B cell (primary cell): ENCODE data around the gene GRIK2. TPM values are rescaled to one million over a fixed set of nuclear protein-coding genes. Genes with fewer than 3 reads are reported as not detected.

ENCODE experiments used
- ATAC-seq: fragments of 200-7000 bp; cut with Tn5 transposase; one replicate; pipeline ENCODE4 v1.10.0; 2021; ENCODE audit warnings: low read depth, mild to moderate bottlenecking, moderate number of reproducible peaks, moderate library complexity
- CTCF ChIA-PET: fragments of 350-600 bp; sonication (Branson Sonifier 250); formaldehyde crosslinking; loops from one replicate; lab custom pipeline; 2021; ENCODE audit warnings: antibody characterized with exemption, inconsistent platforms; lab: Charles Lee
- POLR2A ChIA-PET: fragments of 350-600 bp; sonication (Branson Sonifier 250); formaldehyde crosslinking; loops from one replicate; lab custom pipeline; 2021; ENCODE audit warnings: antibody characterized with exemption; lab: Charles Lee
- DNase-seq: peaks from one replicate; pipeline ENCODE4 v3.0.0; 2013
- H2AFZ ChIP-seq: 2 replicates; pipeline ENCODE4 v1.6.1; 2012; ENCODE audit warnings: mild to moderate bottlenecking, low read depth, low read length; ENCODE audit not compliant: insufficient read depth, poor library complexity, severe bottlenecking
- H3K27ac ChIP-seq, 2 donors: 1 replicate in 1 of 2; 2 replicates in 1 of 2; pipeline ENCODE4 v1.5.1; 2012 to 2013; ENCODE audit warnings: low read length in 2 of 2, mild to moderate bottlenecking in 2 of 2, moderate library complexity in 1 of 2
- H3K27me3 ChIP-seq, 4 experiments: fragments of 200-600 bp in 1 of 4; sonication (generic) in 1 of 4; replicated peaks in 1 of 4; 1 replicate in 2 of 4; 2 replicates in 2 of 4; pipeline versions ENCODE4 v1.6.1 to v1.7.0; 2013 to 2016; ENCODE audit warnings: low read length in 3 of 4, mild to moderate bottlenecking in 2 of 4, mixed read lengths in 1 of 4, moderate library complexity in 1 of 4; ENCODE audit not compliant: insufficient read depth in 4 of 4, control insufficient read depth in 3 of 4; ENCODE audit errors: control extremely low read depth in 1 of 4
- H3K36me3 ChIP-seq, 2 experiments: replicated peaks in 1 of 2; 1 replicate in 1 of 2; 2 replicates in 1 of 2; pipeline versions ENCODE4 v1.6.1 to v1.7.1; 2013; ENCODE audit warnings: low read length in 1 of 2; ENCODE audit not compliant: insufficient read depth in 2 of 2, control insufficient read depth in 1 of 2; ENCODE audit errors: control extremely low read depth in 1 of 2, extremely low read depth in 1 of 2
- H3K4me1 ChIP-seq, 2 donors: fragments of 200-600 bp in 1 of 2; sonication (generic) in 1 of 2; 1 replicate in 1 of 2; 2 replicates in 1 of 2; pipeline versions ENCODE4 v1.5.1 to v1.6.1; 2013 to 2017; ENCODE audit warnings: low read length in 2 of 2; ENCODE audit not compliant: control insufficient read depth in 2 of 2, insufficient read depth in 2 of 2
- H3K4me2 ChIP-seq: replicated peaks from 2 replicates; pipeline ENCODE3; 2012; ENCODE audit warnings: mild to moderate bottlenecking, low read depth, low read length; ENCODE audit not compliant: poor library complexity, severe bottlenecking
- H3K4me3 ChIP-seq, 5 experiments: fragments of 200-600 bp in 1 of 5; sonication (generic) in 1 of 5; 1 replicate in 3 of 5; 2 replicates in 2 of 5; pipeline versions ENCODE4 v1.5.1 to v1.7.0; 2011 to 2016; ENCODE audit warnings: low read length in 4 of 5, mild to moderate bottlenecking in 4 of 5, low read depth in 2 of 5, control low read depth in 1 of 5, moderate library complexity in 1 of 5; ENCODE audit not compliant: insufficient read depth in 1 of 5; ENCODE audit errors: control extremely low read depth in 1 of 5, extremely low read depth in 1 of 5
- H3K79me2 ChIP-seq: fragments of 200-600 bp; sonication (generic); one replicate; pipeline ENCODE4 v1.6.0; 2016; ENCODE audit warnings: low read length; ENCODE audit not compliant: control insufficient read depth, insufficient read depth
- H3K9ac ChIP-seq: fragments of 200-600 bp; sonication (generic); 2 replicates; pipeline ENCODE4 v1.6.1; 2017; ENCODE audit warnings: mild to moderate bottlenecking, low read length, moderate library complexity
- H3K9me3 ChIP-seq, 3 donors: one replicate each; pipeline versions ENCODE4 v1.6.1 to v1.7.1; 2013; ENCODE audit warnings: low read length in 2 of 3; ENCODE audit not compliant: control insufficient read depth in 2 of 3, insufficient read depth in 1 of 3; ENCODE audit errors: control extremely low read depth in 1 of 3
- H4K20me1 ChIP-seq: 2 replicates; pipeline ENCODE4 v1.6.0; 2012; ENCODE audit warnings: mild to moderate bottlenecking, low read length; ENCODE audit not compliant: insufficient read depth, control insufficient read depth, poor library complexity, severe bottlenecking
- H3K27ac Mint-ChIP-seq: one replicate; pipeline ENCODE4 v1.8.0; 2021; ENCODE audit warnings: mixed read lengths
- H3K27me3 Mint-ChIP-seq: one replicate; pipeline ENCODE4 v1.8.0; 2021; ENCODE audit warnings: mixed read lengths
- H3K4me1 Mint-ChIP-seq: one replicate; pipeline ENCODE4 v1.8.0; 2021; ENCODE audit warnings: mixed read lengths
- H3K4me3 Mint-ChIP-seq: one replicate; pipeline ENCODE4 v1.8.0; 2021; ENCODE audit warnings: mixed read lengths
- H3K9me3 Mint-ChIP-seq: one replicate; pipeline ENCODE4 v1.8.0; 2022; ENCODE audit warnings: mixed read lengths; ENCODE audit not compliant: insufficient read depth
- EZH2 ChIP-seq: IDR thresholded peaks from 2 replicates; pipeline ENCODE4 v1.6.1; 2012; ENCODE audit warnings: borderline replicate concordance, low read depth, mild to moderate bottlenecking, moderate library complexity, low read length; ENCODE audit not compliant: insufficient read depth, poor library complexity, severe bottlenecking
- WGBS: methylation state at CpG from one replicate; pipeline ENCODE4 v1.1.5; 2013; ENCODE audit warnings: missing lambda C conversion rate; ENCODE audit not compliant: insufficient coverage; 5-methylcytosine and 5-hydroxymethylcytosine counted together
- intact Hi-C: fragments of 100-400 bp; cut with micrococcal nuclease; formaldehyde crosslinking; loops from one replicate; pipeline ENCODE4 v1.10.0; 2022
- polyA plus RNA-seq: library from polyadenylated mRNA; depleted of rRNA; stranded (reverse); fragments of >200 nt; gene quantifications from 2 replicates; pipeline ENCODE4 v1.2.3, GENCODE V29; 2012
- total RNA-seq, 2 donors: library from RNA; stranded (reverse); fragments of 120-200 nt in 1 of 2; gene quantifications; 1 replicate in 1 of 2; 2 replicates in 1 of 2; pipeline versions ENCODE4 v1.2.3 to v1.2.4, GENCODE V29; 2013 to 2022
- TF ChIP-seq, protein P1 (sequence below): fragments of 200-600 bp; IDR thresholded peaks from one replicate; pipeline ENCODE4 v1.8.0; 2022; ENCODE audit warnings: antibody characterized with exemption, mild to moderate bottlenecking

Gene GRIK2
- total and polyA plus RNA-seq, 2 donors (not counting 1 experiment from before 2014, with no cell fraction given), result not detected

GRCh38 chr6:101826678-101827077, 433.2 kb downstream of the GRIK2 start:
- ATAC-seq, result no peak
- no peak overlapping the region for H3K27ac Mint-ChIP-seq
- H4K20me1 ChIP-seq, result no peaks in the 10 kb centered on the region
- POLR2A ChIA-PET, result no interaction called here
- no peak overlapping the region for H3K9ac ChIP-seq
- TF ChIP-seq EZH2, result no peak
- H3K4me1 Mint-ChIP-seq, result no peaks in the 10 kb centered on the region
- H3K27me3 ChIP-seq, result no peaks in the 10 kb centered on the region
- H3K9me3 Mint-ChIP-seq, result peaks cover 13% of the 10 kb centered on the region
- CTCF ChIA-PET, result no interaction called here
- no peaks in the 10 kb centered on the region for H3K79me2 ChIP-seq
- no peak for DNase-seq
- no peaks in the 10 kb centered on the region for H3K27me3 Mint-ChIP-seq
- H3K4me1 ChIP-seq, result no peaks in the 10 kb centered on the region
- no peak overlapping the region for H3K4me2 ChIP-seq
- no peaks in the 10 kb centered on the region for H3K36me3 ChIP-seq
- H3K9me3 ChIP-seq, result no peaks in the 10 kb centered on the region
- intact Hi-C loops, result no loop called here
- no CpG with 5 or more reads among the region's 3 CpGs for WGBS
- H2AFZ ChIP-seq, result no peak overlapping the region
- no peak overlapping the region for H3K27ac ChIP-seq
- no peak overlapping the region for H3K4me3 Mint-ChIP-seq
- H3K4me3 ChIP-seq, result no peak overlapping the region

DNA sequence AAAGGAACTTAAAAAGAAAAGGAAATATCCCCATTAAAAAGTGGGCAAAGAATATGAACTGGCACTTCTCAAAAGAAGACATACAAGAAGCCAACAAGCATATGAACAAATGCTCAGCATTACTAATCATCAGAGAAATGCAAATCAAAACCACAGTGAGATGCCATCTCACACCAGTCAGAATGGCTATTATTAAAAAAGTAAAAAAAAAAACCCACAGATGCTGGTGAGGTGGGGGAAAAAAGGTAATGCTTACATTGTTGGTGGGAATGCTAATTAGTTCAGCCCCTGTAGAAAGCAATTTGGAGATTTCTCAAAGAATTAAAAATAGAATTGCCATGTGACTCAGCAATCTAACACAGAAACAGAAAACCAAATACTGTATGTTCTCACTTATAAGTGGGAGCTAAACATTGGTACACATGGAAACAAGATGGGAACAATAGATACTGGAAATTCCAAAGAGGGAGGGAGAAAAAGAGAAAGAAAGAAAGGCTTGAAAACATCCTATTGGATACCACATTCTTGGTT, 437.1 kb downstream of the GRIK2 start:
- peaks cover 13% of the 10 kb centered on the region for H3K9me3 Mint-ChIP-seq
- no peaks in the 10 kb centered on the region for H3K27me3 Mint-ChIP-seq
- TF ChIP-seq, protein P1, sequence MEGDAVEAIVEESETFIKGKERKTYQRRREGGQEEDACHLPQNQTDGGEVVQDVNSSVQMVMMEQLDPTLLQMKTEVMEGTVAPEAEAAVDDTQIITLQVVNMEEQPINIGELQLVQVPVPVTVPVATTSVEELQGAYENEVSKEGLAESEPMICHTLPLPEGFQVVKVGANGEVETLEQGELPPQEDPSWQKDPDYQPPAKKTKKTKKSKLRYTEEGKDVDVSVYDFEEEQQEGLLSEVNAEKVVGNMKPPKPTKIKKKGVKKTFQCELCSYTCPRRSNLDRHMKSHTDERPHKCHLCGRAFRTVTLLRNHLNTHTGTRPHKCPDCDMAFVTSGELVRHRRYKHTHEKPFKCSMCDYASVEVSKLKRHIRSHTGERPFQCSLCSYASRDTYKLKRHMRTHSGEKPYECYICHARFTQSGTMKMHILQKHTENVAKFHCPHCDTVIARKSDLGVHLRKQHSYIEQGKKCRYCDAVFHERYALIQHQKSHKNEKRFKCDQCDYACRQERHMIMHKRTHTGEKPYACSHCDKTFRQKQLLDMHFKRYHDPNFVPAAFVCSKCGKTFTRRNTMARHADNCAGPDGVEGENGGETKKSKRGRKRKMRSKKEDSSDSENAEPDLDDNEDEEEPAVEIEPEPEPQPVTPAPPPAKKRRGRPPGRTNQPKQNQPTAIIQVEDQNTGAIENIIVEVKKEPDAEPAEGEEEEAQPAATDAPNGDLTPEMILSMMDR, result no peak
- no peak for TF ChIP-seq EZH2
- H3K4me3 ChIP-seq, result no peak overlapping the region
- H3K36me3 ChIP-seq, result no peaks in the 10 kb centered on the region
- no peaks in the 10 kb centered on the region for H3K79me2 ChIP-seq
- no peak overlapping the region for H3K4me2 ChIP-seq
- H3K9me3 ChIP-seq, result no peaks in the 10 kb centered on the region
- ChIA-PET POLR2A (no interaction called here), CTCF (no interaction called here)
- no peaks in the 10 kb centered on the region for H4K20me1 ChIP-seq
- intact Hi-C loops, result no loop called here
- H3K9ac ChIP-seq, result no peak overlapping the region
- no peak for ATAC-seq
- no peaks in the 10 kb centered on the region for H3K4me1 ChIP-seq
- H3K27ac ChIP-seq, result no peak overlapping the region
- no peak overlapping the region for H3K4me3 Mint-ChIP-seq
- H3K27ac Mint-ChIP-seq, result no peak overlapping the region
- no peak overlapping the region for H2AFZ ChIP-seq
- H3K27me3 ChIP-seq, result no peaks in the 10 kb centered on the region
- DNase-seq, result no peak
- H3K4me1 Mint-ChIP-seq, result no peaks in the 10 kb centered on the region
